Fibroblast of lung (primary cell): ENCODE measurements around the gene XYLT2. TPM values are rescaled to one million over a fixed set of nuclear protein-coding genes. Genes with fewer than 3 reads are reported as not detected.

ENCODE experiments used
- DNase-seq, 2 donors: peaks; one replicate each; pipeline versions ENCODE4 v3.0.0 to v3.0.0-alpha.2; 2010; ENCODE audit warnings: low read depth in 2 of 2
- H2AFZ ChIP-seq: 2 replicates; pipeline ENCODE4 v1.5.1; 2012; ENCODE audit warnings: low read length, control low read depth, inconsistent platforms
- H3K27ac ChIP-seq: 2 replicates; pipeline ENCODE4 v1.5.1; 2011; ENCODE audit warnings: low read length, control low read depth; ENCODE audit not compliant: insufficient read depth
- H3K27me3 ChIP-seq: 2 replicates; pipeline ENCODE4 v1.5.1; 2011; ENCODE audit warnings: mild to moderate bottlenecking, low read length; ENCODE audit not compliant: control insufficient read depth, insufficient read depth
- H3K36me3 ChIP-seq: 2 replicates; pipeline ENCODE4 v1.5.1; 2011; ENCODE audit warnings: low read length; ENCODE audit not compliant: control insufficient read depth, insufficient read depth
- H3K4me1 ChIP-seq: 2 replicates; pipeline ENCODE4 v1.5.1; 2011; ENCODE audit warnings: low read length; ENCODE audit not compliant: control insufficient read depth, insufficient read depth; ENCODE audit errors: extremely low read depth
- H3K4me2 ChIP-seq: 2 replicates; pipeline ENCODE4 v1.5.1; 2011; ENCODE audit warnings: low read length, control low read depth; ENCODE audit not compliant: insufficient read depth; ENCODE audit errors: extremely low read depth
- H3K4me3 ChIP-seq, 4 experiments: fragments of 200-600 bp in 1 of 4; sonication (generic) in 1 of 4; replicated peaks in 1 of 4; 2 replicates each; pipeline ENCODE4 v1.5.1; 2011 to 2016; ENCODE audit warnings: low read length in 4 of 4, low read depth in 3 of 4, mild to moderate bottlenecking in 3 of 4, control low read depth in 2 of 4, inconsistent platforms in 1 of 4, mixed read lengths in 1 of 4; ENCODE audit not compliant: insufficient read depth in 1 of 4; ENCODE audit errors: control extremely low read depth in 1 of 4
- H3K79me2 ChIP-seq: 2 replicates; pipeline ENCODE4 v1.5.1; 2012; ENCODE audit warnings: mild to moderate bottlenecking, low read length, inconsistent platforms; ENCODE audit not compliant: control insufficient read depth, insufficient read depth
- H3K9ac ChIP-seq: 2 replicates; pipeline ENCODE4 v1.5.1; 2011; ENCODE audit warnings: mild to moderate bottlenecking, low read length, control low read depth; ENCODE audit not compliant: insufficient read depth
- H3K9me3 ChIP-seq: 2 replicates; pipeline ENCODE4 v1.5.1; 2012; ENCODE audit warnings: low read depth, low read length; ENCODE audit not compliant: control insufficient read depth, insufficient read depth
- H4K20me1 ChIP-seq: 2 replicates; pipeline ENCODE4 v1.5.1; 2011; ENCODE audit warnings: low read length; ENCODE audit not compliant: control insufficient read depth, insufficient read depth; ENCODE audit errors: extremely low read depth
- EZH2 ChIP-seq: IDR thresholded peaks from 2 replicates; pipeline ENCODE4 v1.5.1; 2012; ENCODE audit warnings: low read length, control low read depth, mild to moderate bottlenecking; ENCODE audit errors: missing control alignments
- polyA plus RNA-seq, 2 donors: library from polyadenylated mRNA; depleted of rRNA in 1 of 2; stranded (reverse) in 1 of 2; unstranded in 1 of 2; fragments of >200 nt; gene quantifications; 2 replicates each; pipeline ENCODE4 v1.2.1, GENCODE V29; 2011 to 2012; ENCODE audit warnings: missing spikeins in 1 of 2
- total RNA-seq: library from RNA; depleted of rRNA; stranded (reverse); fragments of >200 nt; gene quantifications from 2 replicates; pipeline ENCODE4 v1.2.1, GENCODE V29; 2014
- TF ChIP-seq, protein P1 (sequence below), 2 donors: IDR thresholded peaks in 1 of 2; conservative IDR thresholded peaks in 1 of 2; 1 replicate in 1 of 2; 2 replicates in 1 of 2; pipeline ENCODE4 v1.5.1; 2011 to 2012; ENCODE audit warnings: low read length in 2 of 2, control low read depth in 1 of 2, inconsistent platforms in 1 of 2, low read depth in 1 of 2, mild to moderate bottlenecking in 1 of 2

Gene XYLT2
- total and polyA plus RNA-seq, 2 donors (not counting 1 experiment from before 2014, with no cell fraction given): 12.7 to 43.9 TPM

DNA sequence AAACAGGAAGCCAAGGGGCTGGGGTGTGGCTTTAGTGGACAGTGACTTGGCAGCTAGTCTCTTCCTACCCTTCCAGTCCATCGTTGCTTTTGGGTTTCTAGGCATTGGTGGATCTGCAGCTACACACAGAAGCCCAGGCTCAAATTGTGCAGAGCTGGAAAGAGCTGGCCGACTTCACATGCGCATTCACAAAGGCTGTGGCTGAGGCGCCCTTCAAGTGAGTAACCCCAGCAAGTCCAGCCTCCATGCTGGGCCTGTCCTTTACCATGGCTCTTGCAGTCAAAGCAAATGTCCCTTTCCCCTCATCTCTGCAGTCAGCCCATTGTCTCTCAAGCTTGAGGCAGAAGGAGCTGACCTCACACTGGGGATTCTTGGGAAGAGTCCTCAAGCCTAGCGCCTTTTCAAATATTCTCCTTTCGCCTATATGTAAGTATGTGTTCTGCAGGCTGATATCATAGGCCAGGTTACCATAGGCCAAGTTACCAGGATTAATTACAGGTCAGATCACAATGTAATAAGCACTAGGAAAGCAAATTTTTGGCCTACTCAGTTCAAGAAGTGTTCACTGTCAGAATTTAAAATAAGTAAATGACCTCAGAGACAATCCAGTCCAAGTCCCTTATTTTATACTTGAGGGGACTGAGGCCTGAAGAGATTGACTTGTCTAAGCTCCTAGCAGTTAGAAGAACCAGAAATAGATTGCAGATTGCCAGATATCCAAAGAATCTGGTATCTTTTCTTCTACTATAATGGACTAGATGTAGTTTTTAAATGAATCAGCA, 33.6 kb downstream of the XYLT2 start:
- no peak overlapping the region for H3K4me2 ChIP-seq
- TF ChIP-seq, protein P1, sequence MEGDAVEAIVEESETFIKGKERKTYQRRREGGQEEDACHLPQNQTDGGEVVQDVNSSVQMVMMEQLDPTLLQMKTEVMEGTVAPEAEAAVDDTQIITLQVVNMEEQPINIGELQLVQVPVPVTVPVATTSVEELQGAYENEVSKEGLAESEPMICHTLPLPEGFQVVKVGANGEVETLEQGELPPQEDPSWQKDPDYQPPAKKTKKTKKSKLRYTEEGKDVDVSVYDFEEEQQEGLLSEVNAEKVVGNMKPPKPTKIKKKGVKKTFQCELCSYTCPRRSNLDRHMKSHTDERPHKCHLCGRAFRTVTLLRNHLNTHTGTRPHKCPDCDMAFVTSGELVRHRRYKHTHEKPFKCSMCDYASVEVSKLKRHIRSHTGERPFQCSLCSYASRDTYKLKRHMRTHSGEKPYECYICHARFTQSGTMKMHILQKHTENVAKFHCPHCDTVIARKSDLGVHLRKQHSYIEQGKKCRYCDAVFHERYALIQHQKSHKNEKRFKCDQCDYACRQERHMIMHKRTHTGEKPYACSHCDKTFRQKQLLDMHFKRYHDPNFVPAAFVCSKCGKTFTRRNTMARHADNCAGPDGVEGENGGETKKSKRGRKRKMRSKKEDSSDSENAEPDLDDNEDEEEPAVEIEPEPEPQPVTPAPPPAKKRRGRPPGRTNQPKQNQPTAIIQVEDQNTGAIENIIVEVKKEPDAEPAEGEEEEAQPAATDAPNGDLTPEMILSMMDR (conservative IDR thresholded peaks at IDR 0.05 in 1 of 2, IDR thresholded peaks at IDR 0.05 in 1 of 2; ENCODE audit: low read depth in 1 of 2, low read length in 2 of 2): no peak
- TF ChIP-seq EZH2: no peak
- H3K36me3 ChIP-seq: peaks cover 21% of the 10 kb centered on the region
- H3K9me3 ChIP-seq: no peaks in the 10 kb centered on the region
- H4K20me1 ChIP-seq: no peaks in the 10 kb centered on the region
- H3K27ac ChIP-seq: no peak overlapping the region
- H3K79me2 ChIP-seq: no peaks in the 10 kb centered on the region
- no peak overlapping the region for H3K9ac ChIP-seq
- no peaks in the 10 kb centered on the region for H3K27me3 ChIP-seq
- no peak overlapping the region for H3K4me3 ChIP-seq
- H2AFZ ChIP-seq: no peak overlapping the region
- no peaks in the 10 kb centered on the region for H3K4me1 ChIP-seq
- no peak for DNase-seq

GRCh38 chr17:50380369-50381259, 34.7 kb downstream of the XYLT2 start:
- Histone ChIP-seq H3K27me3 (no peaks in the 10 kb centered on the region), H3K27ac (no peak overlapping the region), H3K4me2 (no peak overlapping the region), H3K79me2 (no peaks in the 10 kb centered on the region), H3K4me1 (no peaks in the 10 kb centered on the region), H3K36me3 (peaks cover 29% of the 10 kb centered on the region), H2AFZ (no peak overlapping the region), H3K9me3 (no peaks in the 10 kb centered on the region), H4K20me1 (no peaks in the 10 kb centered on the region), H3K9ac (no peak overlapping the region), H3K4me3 (no peak overlapping the region)
- TF ChIP-seq, protein P1 (conservative IDR thresholded peaks at IDR 0.05 in 1 of 2, IDR thresholded peaks at IDR 0.05 in 1 of 2; ENCODE audit: low read depth in 1 of 2, low read length in 2 of 2): no peak
- no peak for TF ChIP-seq EZH2
- DNase-seq: no peak

DNA sequence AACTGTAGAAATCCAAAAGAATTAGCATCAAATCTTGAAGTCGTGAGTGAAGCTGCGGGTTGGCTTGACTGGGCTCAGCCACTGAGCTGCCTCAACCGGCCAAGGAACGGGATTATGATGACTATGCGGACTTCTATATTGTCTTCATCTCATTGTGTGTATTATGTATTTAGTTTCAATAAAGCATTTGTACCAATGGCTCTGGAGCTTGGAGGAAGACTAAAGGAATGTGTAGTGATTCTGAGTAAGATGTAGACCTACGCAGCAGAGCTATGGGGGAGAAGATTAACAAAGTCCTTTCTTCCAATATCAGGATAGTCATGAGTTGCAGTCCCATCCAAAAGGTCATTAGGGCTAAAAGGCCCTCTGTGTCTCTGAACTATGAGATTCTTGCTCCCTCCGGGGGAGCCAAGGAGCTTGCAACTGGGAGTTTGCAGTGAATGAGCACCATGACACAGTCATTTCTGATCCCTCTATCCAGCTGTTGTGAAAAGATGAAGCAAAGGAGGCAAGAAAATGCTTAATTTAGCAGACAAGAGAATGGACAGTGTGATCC, 35.4 kb downstream of the XYLT2 start:
- Histone ChIP-seq H3K27me3 (no peaks in the 10 kb centered on the region), H3K79me2 (no peaks in the 10 kb centered on the region), H4K20me1 (no peaks in the 10 kb centered on the region), H3K9ac (no peak overlapping the region), H3K9me3 (no peaks in the 10 kb centered on the region), H3K27ac (no peak overlapping the region), H2AFZ (no peak overlapping the region), H3K4me2 (no peak overlapping the region), H3K4me1 (no peaks in the 10 kb centered on the region), H3K4me3 (no peak overlapping the region), H3K36me3 (peaks cover 33% of the 10 kb centered on the region)
- DNase-seq: no peak
- TF ChIP-seq, protein P1 (conservative IDR thresholded peaks at IDR 0.05 in 1 of 2, IDR thresholded peaks at IDR 0.05 in 1 of 2; ENCODE audit: low read depth in 1 of 2, low read length in 2 of 2): no peak
- TF ChIP-seq EZH2: no peak
